IMR-90 (cell line): ENCODE data around the gene PF4V1.

Experiments
- CEBPB ChIP-seq: IDR thresholded peaks from 2 replicates; pipeline ENCODE4 v1.6.1; 2012; ENCODE audit warnings: low read depth, low read length, improper control_type of control experiment
- CTCF ChIP-seq: conservative IDR thresholded peaks from 2 replicates; pipeline ENCODE4 v1.5.1; 2012; ENCODE audit warnings: mild to moderate bottlenecking, low read depth, low read length, improper control_type of control experiment
- ELK1 ChIP-seq: fragments of 150-350 bp; IDR thresholded peaks from 2 replicates; pipeline ENCODE4 v1.6.1; 2016; ENCODE audit warnings: low read depth, mild to moderate bottlenecking, low read length, moderate library complexity, borderline replicate concordance
- FOS ChIP-seq: fragments of 150-350 bp; IDR thresholded peaks from 2 replicates; pipeline ENCODE4 v1.6.1; 2016; ENCODE audit warnings: low read depth, low read length
- MAZ ChIP-seq: IDR thresholded peaks from 2 replicates; pipeline ENCODE4 v1.6.1; 2012; ENCODE audit warnings: low read depth, mild to moderate bottlenecking, low read length, improper control_type of control experiment, moderate library complexity, borderline replicate concordance
- POLR2A ChIP-seq: IDR thresholded peaks from 2 replicates; pipeline ENCODE4 v1.6.1; 2012; ENCODE audit warnings: mild to moderate bottlenecking, low read depth, low read length
- RAD21 ChIP-seq: IDR thresholded peaks from 2 replicates; pipeline ENCODE4 v1.6.1; 2012; ENCODE audit warnings: low read length, improper control_type of control experiment
- RFX5 ChIP-seq: IDR thresholded peaks from 2 replicates; pipeline ENCODE4 v1.8.0; 2012; ENCODE audit warnings: low read depth, mild to moderate bottlenecking, low read length, moderate library complexity
- SMC3 ChIP-seq: fragments of 150-350 bp; IDR thresholded peaks from 2 replicates; pipeline ENCODE4 v1.6.1; 2016; ENCODE audit warnings: low read depth, mild to moderate bottlenecking, antibody characterized with exemption, low read length, moderate library complexity
- USF2 ChIP-seq: fragments of 150-350 bp; IDR thresholded peaks from 2 replicates; pipeline ENCODE4 v1.6.1; 2017; ENCODE audit warnings: mild to moderate bottlenecking, antibody characterized with exemption, low read length, low read depth

GRCh38 chr4:73864365-73864764 lies 11.3 kb downstream of the PF4V1 start:
- TF ChIP-seq CTCF (no peak), RFX5 (no peak), CEBPB (no peak), POLR2A (no peak), ELK1 (no peak), SMC3 (no peak), USF2 (no peak), RAD21 (0 out of 2 replicates have a peak, but pooled peaks have one; percentile 7), FOS (no peak), MAZ (no peak)
